Ascending aorta (tissue), 2 donors: Measurements from ENCODE around the gene TMEM208. TPM values are rescaled to one million over a fixed set of nuclear protein-coding genes. Genes with fewer than 3 reads are reported as not detected.

Experiments
- DNase-seq, 2 donors: peaks; one replicate each; pipeline ENCODE4 v3.0.0-alpha.2; 2019; ENCODE audit warnings: low spot score in 2 of 2
- H3K27ac ChIP-seq, 2 donors: fragments of 200-600 bp; sonication (generic); one replicate each; pipeline ENCODE4 v1.5.1; 2016 to 2017; ENCODE audit warnings: mild to moderate bottlenecking in 1 of 2
- H3K27me3 ChIP-seq: fragments of 200-600 bp; sonication (generic); one replicate; pipeline ENCODE4 v1.5.1; 2017
- H3K36me3 ChIP-seq, 2 donors: fragments of 200-600 bp; sonication (generic); one replicate each; pipeline ENCODE4 v1.5.1; 2016
- H3K4me1 ChIP-seq, 2 donors: fragments of 200-600 bp; sonication (generic); one replicate each; pipeline ENCODE4 v1.5.1; 2016 to 2017; ENCODE audit warnings: mild to moderate bottlenecking in 1 of 2
- H3K4me3 ChIP-seq, 2 donors: fragments of 200-600 bp; sonication (generic); one replicate each; pipeline ENCODE4 v1.5.1; 2016 to 2017; ENCODE audit warnings: mild to moderate bottlenecking in 1 of 2
- H3K9me3 ChIP-seq, 2 donors: fragments of 200-600 bp; sonication (generic); one replicate each; pipeline ENCODE4 v1.5.1; 2016
- intact Hi-C: fragments of 100-400 bp; cut with DNase I; formaldehyde crosslinking; loops from one replicate; pipeline ENCODE4 v1.15.1; 2023
- total RNA-seq: library from RNA; depleted of rRNA; stranded (reverse); fragments of >200 nt; gene quantifications from one replicate; pipeline ENCODE4 v1.1.0, GENCODE V29; 2016
- TF ChIP-seq, protein P1 (sequence below), 3 experiments: fragments of 200-600 bp in 2 of 3; fragments of 450-650 bp in 1 of 3; sonication (generic) in 2 of 3; IDR thresholded peaks; one replicate each; pipeline ENCODE4 v1.5.1; 2016 to 2019; ENCODE audit warnings: antibody characterized with exemption in 3 of 3, mild to moderate bottlenecking in 1 of 3, moderate library complexity in 1 of 3

TMEM208 gene
- total RNA-seq, 1 donor from 2014 or later = 8.3 TPM

DNA sequence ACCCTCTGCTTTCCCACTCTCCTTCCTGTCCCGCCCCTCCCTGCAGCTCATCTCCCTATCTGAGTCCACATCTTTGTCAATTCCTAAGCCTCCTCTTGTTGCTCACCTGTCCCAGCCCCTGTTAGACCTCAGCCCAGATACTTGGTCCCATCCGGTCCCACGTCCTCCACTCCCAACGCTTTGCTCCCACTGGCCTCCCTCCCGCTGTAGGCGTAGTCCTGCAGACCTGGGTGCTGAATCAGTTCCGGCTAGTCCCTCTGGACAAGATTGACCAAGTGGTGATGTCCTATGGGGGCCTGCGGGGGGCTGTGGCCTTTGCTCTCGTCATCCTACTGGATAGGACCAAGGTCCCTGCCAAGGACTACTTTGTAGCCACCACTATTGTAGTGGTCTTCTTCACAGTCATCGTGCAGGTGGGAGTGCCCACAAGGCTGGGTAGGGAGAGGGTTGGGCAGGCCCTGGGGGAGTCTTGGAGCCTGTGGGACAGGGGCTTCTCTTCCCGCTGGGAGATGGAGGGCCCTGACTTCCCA is 29.8 kb downstream of the TMEM208 start:
- no peaks in the 10 kb centered on the region for H3K9me3 ChIP-seq
- TF ChIP-seq, protein P1, sequence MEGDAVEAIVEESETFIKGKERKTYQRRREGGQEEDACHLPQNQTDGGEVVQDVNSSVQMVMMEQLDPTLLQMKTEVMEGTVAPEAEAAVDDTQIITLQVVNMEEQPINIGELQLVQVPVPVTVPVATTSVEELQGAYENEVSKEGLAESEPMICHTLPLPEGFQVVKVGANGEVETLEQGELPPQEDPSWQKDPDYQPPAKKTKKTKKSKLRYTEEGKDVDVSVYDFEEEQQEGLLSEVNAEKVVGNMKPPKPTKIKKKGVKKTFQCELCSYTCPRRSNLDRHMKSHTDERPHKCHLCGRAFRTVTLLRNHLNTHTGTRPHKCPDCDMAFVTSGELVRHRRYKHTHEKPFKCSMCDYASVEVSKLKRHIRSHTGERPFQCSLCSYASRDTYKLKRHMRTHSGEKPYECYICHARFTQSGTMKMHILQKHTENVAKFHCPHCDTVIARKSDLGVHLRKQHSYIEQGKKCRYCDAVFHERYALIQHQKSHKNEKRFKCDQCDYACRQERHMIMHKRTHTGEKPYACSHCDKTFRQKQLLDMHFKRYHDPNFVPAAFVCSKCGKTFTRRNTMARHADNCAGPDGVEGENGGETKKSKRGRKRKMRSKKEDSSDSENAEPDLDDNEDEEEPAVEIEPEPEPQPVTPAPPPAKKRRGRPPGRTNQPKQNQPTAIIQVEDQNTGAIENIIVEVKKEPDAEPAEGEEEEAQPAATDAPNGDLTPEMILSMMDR (IDR thresholded peaks at IDR 0.05) = no peak
- intact Hi-C loops = no loop called here
- no peaks in the 10 kb centered on the region for H3K27me3 ChIP-seq
- H3K4me1 ChIP-seq = no peaks in the 10 kb centered on the region
- no peak overlapping the region for H3K4me3 ChIP-seq
- DNase-seq = no peak
- no peaks in the 10 kb centered on the region for H3K36me3 ChIP-seq
- no peak overlapping the region for H3K27ac ChIP-seq

DNA sequence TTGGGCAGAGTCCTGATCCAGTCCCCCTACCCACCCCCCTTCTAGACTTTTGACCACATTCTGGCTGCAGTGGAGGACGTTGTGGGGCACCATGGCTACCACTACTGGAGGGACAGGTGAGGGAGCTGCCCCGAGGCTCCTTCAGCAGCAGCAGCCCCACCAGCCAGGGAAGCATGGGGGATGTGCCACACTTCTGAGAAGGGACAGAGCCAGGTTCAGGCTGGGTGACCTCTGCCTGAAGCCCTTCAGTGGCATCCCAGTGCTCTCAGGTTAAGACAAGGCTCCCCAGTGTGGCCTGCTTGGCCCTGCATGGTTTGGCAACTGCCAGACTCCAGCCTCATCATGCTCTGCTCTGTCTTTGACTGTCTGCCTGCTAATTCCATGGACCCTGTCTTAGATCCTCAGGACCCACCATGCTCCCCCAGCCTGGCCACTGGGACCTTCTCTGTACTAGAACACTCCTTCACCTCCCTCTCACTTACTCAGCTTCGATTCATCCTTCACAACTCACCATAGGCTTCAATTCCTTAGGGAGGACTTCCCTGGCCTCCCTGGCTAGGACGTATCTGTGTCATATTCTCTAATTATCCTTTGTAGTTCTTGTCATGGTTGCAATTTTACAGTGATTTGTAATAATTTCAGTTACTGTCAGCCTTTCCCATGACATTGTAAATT is 30.7 kb downstream of the TMEM208 start:
- DNase-seq = no peak
- TF ChIP-seq, protein P1 (IDR thresholded peaks at IDR 0.05) = no peak
- no peaks in the 10 kb centered on the region for H3K36me3 ChIP-seq
- intact Hi-C loops = no loop called here
- no peak overlapping the region for H3K27ac ChIP-seq
- H3K9me3 ChIP-seq = no peaks in the 10 kb centered on the region
- no peaks in the 10 kb centered on the region for H3K4me1 ChIP-seq
- H3K4me3 ChIP-seq = no peak overlapping the region
- no peaks in the 10 kb centered on the region for H3K27me3 ChIP-seq

DNA sequence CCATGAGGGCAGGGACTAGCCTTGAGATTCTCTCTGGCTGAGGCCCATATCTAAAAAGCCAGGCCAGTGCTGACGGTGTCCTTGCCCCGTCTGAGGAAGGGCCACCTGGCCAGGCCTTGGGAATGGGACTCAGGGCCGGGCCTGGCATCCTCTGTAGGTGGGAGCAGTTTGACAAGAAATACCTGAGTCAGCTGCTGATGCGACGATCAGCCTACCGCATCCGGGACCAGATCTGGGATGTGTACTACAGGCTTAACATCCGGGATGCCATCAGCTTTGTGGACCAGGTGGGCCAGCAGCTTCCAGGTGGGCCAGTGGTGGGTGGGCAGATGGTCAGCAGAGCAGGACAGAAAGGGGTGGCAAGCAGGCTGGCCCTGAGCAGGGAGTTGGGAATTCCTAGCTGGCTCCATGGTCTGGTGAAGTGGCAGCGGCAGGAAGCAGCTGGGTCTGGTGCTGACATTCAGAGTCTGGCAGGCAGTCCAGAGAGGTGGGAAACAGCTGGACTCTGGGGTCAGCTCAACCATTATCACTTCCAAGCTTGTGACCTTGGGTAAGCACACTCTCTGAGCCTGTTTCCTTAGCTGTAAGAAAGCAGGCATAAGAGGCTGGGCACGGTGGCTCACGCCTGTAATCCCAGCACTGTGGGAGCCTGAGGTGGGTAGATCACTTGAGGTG is 31.4 kb downstream of the TMEM208 start:
- Histone ChIP-seq H3K27ac (no peak overlapping the region), H3K36me3 (no peaks in the 10 kb centered on the region), H3K9me3 (no peaks in the 10 kb centered on the region), H3K4me1 (no peaks in the 10 kb centered on the region), H3K4me3 (no peak overlapping the region), H3K27me3 (no peaks in the 10 kb centered on the region)
- intact Hi-C loops = no loop called here
- TF ChIP-seq, protein P1 (IDR thresholded peaks at IDR 0.05) = no peak
- DNase-seq = no peak

DNA sequence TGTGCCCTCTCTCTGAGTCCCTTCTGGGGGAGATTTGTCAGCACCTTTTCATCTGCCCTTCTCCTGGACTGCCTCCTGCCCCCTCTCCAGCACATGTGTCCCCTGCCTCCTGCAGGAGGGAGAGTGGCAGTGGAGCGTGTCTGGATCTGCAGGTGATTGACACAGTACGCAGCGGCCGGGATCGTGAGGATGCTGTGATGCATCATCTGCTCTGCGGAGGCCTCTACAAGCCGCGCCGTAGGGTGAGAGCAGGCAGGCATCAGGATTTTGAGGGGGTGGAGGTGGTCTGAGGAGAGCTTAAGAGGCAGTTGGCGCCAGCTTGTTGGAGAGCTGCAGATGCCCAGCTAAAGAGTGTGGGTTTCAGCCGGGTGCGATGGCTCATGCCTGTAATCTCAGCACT is 32.8 kb downstream of the TMEM208 start:
- H3K36me3 ChIP-seq = no peaks in the 10 kb centered on the region
- intact Hi-C loops = no loop called here
- H3K9me3 ChIP-seq = no peaks in the 10 kb centered on the region
- H3K4me1 ChIP-seq = no peaks in the 10 kb centered on the region
- no peaks in the 10 kb centered on the region for H3K27me3 ChIP-seq
- H3K4me3 ChIP-seq = no peak overlapping the region
- H3K27ac ChIP-seq = no peak overlapping the region
- no peak for DNase-seq
- TF ChIP-seq, protein P1 (IDR thresholded peaks at IDR 0.05) = no peak

GRCh38 chr16:67260426-67261063 is 33.6 kb downstream of the TMEM208 start:
- H3K27ac ChIP-seq = no peak overlapping the region
- H3K36me3 ChIP-seq = no peaks in the 10 kb centered on the region
- intact Hi-C loops = no loop called here
- TF ChIP-seq, protein P1 (IDR thresholded peaks at IDR 0.05) = peak; percentile 11 to 38 (median 26)
- no peaks in the 10 kb centered on the region for H3K4me1 ChIP-seq
- DNase-seq = no peak
- H3K4me3 ChIP-seq = no peak overlapping the region
- H3K27me3 ChIP-seq = no peaks in the 10 kb centered on the region
- no peaks in the 10 kb centered on the region for H3K9me3 ChIP-seq
